ENCODE measurements around the gene MEGF11. TPM values are rescaled to one million over a fixed set of nuclear protein-coding genes. Genes with fewer than 3 reads are reported as not detected.

Gene MEGF11
- total RNA-seq, 2 donors from 2014 or later = not detected

DNA sequence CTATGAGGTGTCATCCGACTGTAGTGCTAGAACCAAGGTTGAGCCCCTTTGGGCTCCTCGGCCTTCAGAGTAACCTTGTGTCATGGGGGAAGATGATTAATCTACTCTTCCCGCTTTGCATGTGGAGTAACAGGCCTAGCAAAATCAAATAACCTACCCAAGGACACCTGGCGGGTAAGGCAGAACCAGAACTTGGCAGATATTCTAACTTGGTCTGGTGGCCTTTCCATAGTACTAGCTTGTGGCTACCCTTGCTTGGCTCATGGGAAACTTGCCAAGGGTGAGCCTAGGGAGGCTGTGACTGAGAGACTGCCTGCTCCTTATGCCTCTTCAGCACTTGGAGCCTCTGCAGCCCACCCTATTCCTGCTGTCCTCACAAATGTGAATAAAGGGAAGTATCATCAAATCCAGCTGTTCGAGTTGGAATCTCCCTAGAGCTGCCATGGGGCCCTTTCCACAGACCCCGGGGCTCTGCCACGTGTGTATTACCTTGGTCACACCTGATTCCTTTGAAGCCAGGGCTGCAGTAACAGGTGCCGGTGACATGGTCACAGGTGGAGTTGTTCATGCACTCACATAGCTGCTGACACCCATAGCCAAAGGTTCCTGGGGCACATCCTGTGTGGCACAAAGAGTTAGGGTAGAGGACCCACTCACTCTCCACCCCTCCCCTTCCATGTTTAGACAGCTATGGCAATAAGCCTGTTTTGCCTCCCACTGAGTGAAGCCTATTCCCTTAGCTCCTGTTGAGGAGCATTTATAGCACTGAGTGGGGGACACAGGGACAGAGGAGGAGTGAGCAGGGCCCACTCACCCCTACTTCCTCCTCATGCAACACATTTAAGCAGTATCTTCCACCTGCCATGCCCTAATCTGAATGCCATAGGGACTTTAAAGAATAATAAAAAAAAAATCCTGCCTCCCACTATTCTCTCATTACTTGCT is 338.3 kb downstream of the MEGF11 start:
- no peak overlapping the region for H3K9ac ChIP-seq (ENCODE audit: low read depth in 2 of 2, low read length in 2 of 2)
- TF ChIP-seq, protein P1, sequence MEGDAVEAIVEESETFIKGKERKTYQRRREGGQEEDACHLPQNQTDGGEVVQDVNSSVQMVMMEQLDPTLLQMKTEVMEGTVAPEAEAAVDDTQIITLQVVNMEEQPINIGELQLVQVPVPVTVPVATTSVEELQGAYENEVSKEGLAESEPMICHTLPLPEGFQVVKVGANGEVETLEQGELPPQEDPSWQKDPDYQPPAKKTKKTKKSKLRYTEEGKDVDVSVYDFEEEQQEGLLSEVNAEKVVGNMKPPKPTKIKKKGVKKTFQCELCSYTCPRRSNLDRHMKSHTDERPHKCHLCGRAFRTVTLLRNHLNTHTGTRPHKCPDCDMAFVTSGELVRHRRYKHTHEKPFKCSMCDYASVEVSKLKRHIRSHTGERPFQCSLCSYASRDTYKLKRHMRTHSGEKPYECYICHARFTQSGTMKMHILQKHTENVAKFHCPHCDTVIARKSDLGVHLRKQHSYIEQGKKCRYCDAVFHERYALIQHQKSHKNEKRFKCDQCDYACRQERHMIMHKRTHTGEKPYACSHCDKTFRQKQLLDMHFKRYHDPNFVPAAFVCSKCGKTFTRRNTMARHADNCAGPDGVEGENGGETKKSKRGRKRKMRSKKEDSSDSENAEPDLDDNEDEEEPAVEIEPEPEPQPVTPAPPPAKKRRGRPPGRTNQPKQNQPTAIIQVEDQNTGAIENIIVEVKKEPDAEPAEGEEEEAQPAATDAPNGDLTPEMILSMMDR (IDR thresholded peaks at IDR 0.05) = no peak
- no peaks in the 10 kb centered on the region for H3K4me1 ChIP-seq
- H3K9me3 ChIP-seq = no peaks in the 10 kb centered on the region
- H3K27me3 ChIP-seq = no peaks in the 10 kb centered on the region
- intact Hi-C loops (cut with DNase I) = no loop called here
- no peak overlapping the region for H3K4me3 ChIP-seq
- no peaks in the 10 kb centered on the region for H3K36me3 ChIP-seq
- DNase-seq = no peak
- H3K27ac ChIP-seq = no peak overlapping the region

DNA sequence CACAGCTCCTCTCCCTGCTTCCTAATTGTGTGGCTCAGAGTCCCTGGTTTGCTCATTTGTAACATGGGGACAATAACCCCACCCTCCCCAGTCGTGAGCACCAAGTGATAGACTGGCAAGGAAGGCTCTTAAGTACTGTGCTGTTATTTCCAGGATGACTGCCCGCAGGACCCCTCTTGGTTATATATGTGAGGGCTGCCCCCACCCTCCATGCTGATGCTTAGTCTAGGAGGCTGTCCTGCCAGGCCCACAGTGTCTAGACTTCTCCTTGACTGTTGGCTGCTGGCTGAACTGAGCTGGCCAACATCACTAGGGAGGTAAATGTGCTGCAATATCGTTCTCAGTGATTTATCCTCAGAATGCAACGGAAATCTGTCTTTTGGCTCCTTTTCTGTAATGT is 339.2 kb downstream of the MEGF11 start:
- Histone ChIP-seq H3K9ac (ENCODE audit: low read depth in 2 of 2, low read length in 2 of 2) (no peak overlapping the region), H3K27ac (no peak overlapping the region), H3K4me1 (no peaks in the 10 kb centered on the region), H3K9me3 (no peaks in the 10 kb centered on the region), H3K36me3 (no peaks in the 10 kb centered on the region), H3K27me3 (no peaks in the 10 kb centered on the region), H3K4me3 (no peak overlapping the region)
- TF ChIP-seq, protein P1 (IDR thresholded peaks at IDR 0.05) = no peak
- no peak for DNase-seq
- intact Hi-C loops (cut with DNase I) = no loop called here

DNA sequence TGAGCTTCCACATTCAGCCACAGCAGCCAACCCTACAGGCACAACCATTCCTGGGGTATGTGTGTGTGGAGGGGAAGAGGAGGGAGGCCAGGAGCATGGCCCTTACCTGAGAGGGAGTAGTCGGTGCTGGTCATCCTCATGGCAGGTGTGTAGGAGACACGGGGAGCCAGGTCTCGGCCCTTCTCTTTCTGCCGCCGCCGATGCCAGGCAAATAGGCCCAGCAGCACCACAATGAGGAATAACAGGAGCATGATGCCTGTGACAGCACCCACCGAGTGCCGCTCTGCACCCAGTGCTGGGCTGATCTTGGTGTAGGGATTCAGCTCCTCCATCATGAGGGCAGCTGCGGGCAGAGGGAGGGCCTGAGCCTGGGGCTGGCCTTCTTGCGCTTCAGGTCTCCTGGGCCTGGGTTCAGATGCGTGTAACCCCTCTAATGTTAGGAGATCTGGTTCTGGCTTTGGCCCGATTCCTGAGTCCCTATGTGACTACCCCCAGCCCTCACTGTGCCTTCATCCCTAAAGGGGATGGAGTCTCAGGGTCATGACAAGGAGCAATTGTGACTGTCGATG is 339.8 kb downstream of the MEGF11 start:
- Histone ChIP-seq H3K9ac (ENCODE audit: low read depth in 2 of 2, low read length in 2 of 2) (no peak overlapping the region), H3K4me1 (no peaks in the 10 kb centered on the region), H3K4me3 (no peak overlapping the region), H3K36me3 (no peaks in the 10 kb centered on the region), H3K27me3 (no peaks in the 10 kb centered on the region), H3K27ac (no peak overlapping the region), H3K9me3 (no peaks in the 10 kb centered on the region)
- intact Hi-C loops (cut with DNase I) = no loop called here
- DNase-seq = no peak
- TF ChIP-seq, protein P1 (IDR thresholded peaks at IDR 0.05) = no peak

DNA sequence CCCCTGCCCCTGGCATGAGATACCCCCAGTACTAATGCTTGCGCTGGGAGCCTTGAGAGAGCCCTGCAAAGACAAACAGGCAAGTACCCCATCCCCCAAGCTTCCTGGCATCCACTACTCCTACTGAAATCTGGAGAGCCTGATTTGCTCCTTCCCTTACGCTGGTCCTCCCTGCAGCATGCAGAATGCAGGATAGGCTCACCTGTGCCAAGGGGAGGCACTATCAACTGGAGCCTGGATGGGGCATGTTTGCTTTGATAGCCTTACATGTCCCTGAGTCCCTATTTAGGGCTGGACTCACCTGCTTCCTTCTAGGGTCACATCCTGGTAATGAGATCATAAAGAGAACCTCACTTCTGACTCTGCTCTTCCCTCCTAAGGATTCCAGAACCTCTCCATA is 341.3 kb downstream of the MEGF11 start:
- TF ChIP-seq, protein P1 (IDR thresholded peaks at IDR 0.05) = no peak
- H3K4me1 ChIP-seq = no peaks in the 10 kb centered on the region
- DNase-seq = no peak
- H3K9me3 ChIP-seq = no peaks in the 10 kb centered on the region
- H3K36me3 ChIP-seq = no peaks in the 10 kb centered on the region
- H3K27me3 ChIP-seq = no peaks in the 10 kb centered on the region
- no peak overlapping the region for H3K4me3 ChIP-seq
- no peak overlapping the region for H3K9ac ChIP-seq (ENCODE audit: low read depth in 2 of 2, low read length in 2 of 2)
- intact Hi-C loops (cut with DNase I) = no loop called here
- H3K27ac ChIP-seq = no peak overlapping the region

DNA sequence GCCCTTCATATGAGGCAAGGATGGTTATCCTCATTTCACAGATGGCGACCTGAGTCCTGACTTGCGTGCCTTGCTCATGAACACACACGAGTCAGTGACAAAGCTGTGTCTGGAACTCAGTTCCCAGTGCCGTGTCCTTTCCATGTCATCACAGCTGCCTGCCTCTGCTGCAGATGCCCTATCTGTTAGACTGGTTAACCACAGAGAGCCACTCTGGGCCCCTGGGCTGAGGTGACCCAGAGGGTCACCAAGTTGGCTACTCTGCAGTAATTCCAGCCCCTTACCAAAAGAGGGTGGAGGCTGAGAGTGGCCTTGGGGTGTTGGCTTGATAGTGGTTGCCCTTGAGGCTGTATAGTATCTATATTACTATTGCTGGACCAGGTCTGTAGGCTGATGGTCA is 343.2 kb downstream of the MEGF11 start:
- intact Hi-C loops (cut with DNase I) = no loop called here
- TF ChIP-seq, protein P1 (IDR thresholded peaks at IDR 0.05) = no peak
- no peaks in the 10 kb centered on the region for H3K36me3 ChIP-seq

More for the DNA sequence above, 343.2 kb downstream of the MEGF11 start:
- H3K27ac ChIP-seq = no peak overlapping the region
- no peaks in the 10 kb centered on the region for H3K27me3 ChIP-seq
- DNase-seq = no peak
- H3K9me3 ChIP-seq = no peaks in the 10 kb centered on the region
- no peaks in the 10 kb centered on the region for H3K4me1 ChIP-seq
- H3K9ac ChIP-seq (ENCODE audit: low read depth in 2 of 2, low read length in 2 of 2) = no peak overlapping the region
- H3K4me3 ChIP-seq = no peak overlapping the region
